Amniotic stem cell (primary cell): Measurements from ENCODE around the gene CHST12.
"Not testable (repeated sequence)": the region's sequence is repeated elsewhere in the genome, so short reads cannot be mapped to it uniquely, and the experiment has no call there.

Experiments
- DNase-seq: peaks from one replicate; lab custom pipeline; 2025; lab: John Stamatoyannopoulos, UW

Gene CHST12

GRCh38 chr7:2403014-2403717, at the start of gene CHST12:
Gene CHST12 (plus strand): TSS chr7:2403611. CDS start chr7:2432640, 29,029 bp downstream.
- DNase-seq: peak; percentile 88

- DNase-seq: peak; percentile 67
These were observed 49.5 kb upstream of the CHST12 start for GRCh38 chr7:2353936-2354185.

- DNase-seq: peak; percentile 86
These were observed 49.0 kb upstream of the CHST12 start, which contains the start of gene EIF3B for GRCh38 chr7:2354186-2354938. Gene EIF3B (plus strand): TSS chr7:2354827. CDS start chr7:2354922, 95 bp downstream.

GRCh38 chr7:2354939-2355704, 48.3 kb upstream of the CHST12 start:
- DNase-seq: no peak

- DNase-seq: no peak
These were observed 47.8 kb upstream of the CHST12 start for GRCh38 chr7:2355705-2356008.

GRCh38 chr7:2357165-2357564, 46.2 kb upstream of the CHST12 start:
- DNase-seq: no peak

GRCh38 chr7:2357571-2357970, 45.8 kb upstream of the CHST12 start:
- no peak for DNase-seq

- DNase-seq: no peak
These were observed 44.4 kb upstream of the CHST12 start for GRCh38 chr7:2358968-2359527.

GRCh38 chr7:2359610-2360009, 43.8 kb upstream of the CHST12 start:
- no peak for DNase-seq

GRCh38 chr7:2360796-2361195, 42.6 kb upstream of the CHST12 start:
- no peak for DNase-seq

- DNase-seq: no peak
These were observed 40.9 kb upstream of the CHST12 start for GRCh38 chr7:2362385-2363088.

GRCh38 chr7:2369139-2369538, 34.3 kb upstream of the CHST12 start:
- no peak for DNase-seq

- no peak for DNase-seq
These were observed 32.1 kb upstream of the CHST12 start for GRCh38 chr7:2371329-2371728.

GRCh38 chr7:2372724-2373123, 30.7 kb upstream of the CHST12 start:
- DNase-seq: no peak

GRCh38 chr7:2373124-2373556, 30.3 kb upstream of the CHST12 start:
- no peak for DNase-seq

- no peak for DNase-seq
These were observed 29.8 kb upstream of the CHST12 start for GRCh38 chr7:2373646-2374045.

GRCh38 chr7:2374401-2374800, 29.0 kb upstream of the CHST12 start:
- no peak for DNase-seq

GRCh38 chr7:2374830-2375728, 28.3 kb upstream of the CHST12 start:
- DNase-seq: no peak

- no peak for DNase-seq
These were observed 26.9 kb upstream of the CHST12 start for GRCh38 chr7:2376351-2377154.

GRCh38 chr7:2377492-2377891, 25.9 kb upstream of the CHST12 start:
- not testable (repeated sequence) for DNase-seq
